ENCODE data around the gene CNOT6. TPM values are rescaled to one million over a fixed set of nuclear protein-coding genes. Genes with fewer than 3 reads are reported as not detected.

The CNOT6 gene
- total and polyA plus RNA-seq, 9 donors: 11.7 to 29.7 (median 23.7) TPM

DNA sequence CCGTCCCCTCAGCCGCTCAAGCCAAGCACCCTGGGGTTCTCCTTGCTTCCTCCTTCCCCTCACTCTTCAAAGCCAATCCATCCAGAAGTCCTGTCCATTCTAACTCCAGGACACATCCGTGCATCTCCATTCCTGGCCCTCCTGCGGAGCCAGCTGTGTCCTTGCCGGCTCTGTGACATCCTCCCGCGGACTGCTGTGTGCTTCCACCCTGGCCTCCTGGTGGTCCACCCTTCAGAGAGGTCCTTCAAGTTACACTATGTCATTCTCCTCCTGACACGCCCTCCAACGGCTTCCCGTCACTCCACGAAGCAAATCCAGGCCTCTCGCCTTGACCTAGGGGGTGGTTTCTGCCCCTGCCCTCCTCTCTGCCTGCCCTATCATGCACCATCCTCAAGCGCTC, 110.1 kb downstream of the CNOT6 start:
- H3K36me3 ChIP-seq (ENCODE audit: control insufficient read depth, insufficient read depth, low read length): no peaks in the 10 kb centered on the region
- H3K4me1 ChIP-seq (ENCODE audit: control insufficient read depth, insufficient read depth, low read length): peaks cover 5% of the 10 kb centered on the region
- no peaks in the 10 kb centered on the region for H3K9me3 ChIP-seq (replicated peaks; ENCODE audit: control insufficient read depth, low read depth, low read length)
- 81% methylated on average over 8 of the region's 13 CpGs for WGBS (ENCODE audit: insufficient coverage)
- H3K27ac ChIP-seq (ENCODE audit: low read length): no peak overlapping the region
- no peak overlapping the region for H3K4me3 ChIP-seq (ENCODE audit: low read length)
- H3K27me3 ChIP-seq (ENCODE audit: control insufficient read depth, insufficient read depth, low read length): no peaks in the 10 kb centered on the region
- DNase-seq: no peak

DNA sequence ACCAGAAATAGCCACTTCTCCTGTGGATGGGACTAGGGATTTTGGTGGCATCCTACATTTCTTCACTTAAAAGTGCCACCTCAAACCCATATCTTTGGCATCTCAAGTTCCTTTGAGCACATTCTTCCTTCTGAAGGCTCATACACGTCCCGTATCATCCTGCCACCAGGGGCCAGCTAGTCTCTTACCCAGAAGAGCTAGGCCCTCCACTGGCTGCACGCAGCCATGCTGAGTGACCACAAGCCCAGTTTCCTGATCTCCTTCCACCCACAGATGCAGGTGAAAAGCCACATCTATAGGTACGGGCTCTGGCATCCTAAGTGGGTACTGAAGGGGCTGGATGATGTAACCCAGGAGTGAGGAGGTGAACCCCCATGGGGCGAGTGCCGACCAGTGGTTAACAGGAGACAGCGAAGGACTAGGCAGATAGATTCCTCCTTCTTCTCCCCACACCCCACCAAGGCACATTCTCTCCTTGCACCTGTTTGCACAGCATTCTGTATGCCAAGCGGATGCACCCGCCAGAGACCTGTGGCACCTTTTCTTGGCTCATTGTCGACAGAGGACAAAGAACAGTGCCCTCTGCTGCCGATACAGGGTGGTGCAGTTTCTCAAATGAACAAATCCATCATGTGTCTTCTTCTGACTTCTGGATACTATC, 111.5 kb downstream of the CNOT6 start:
- DNase-seq: peak; percentile 29
- no peak overlapping the region for H3K4me3 ChIP-seq (ENCODE audit: low read length)
- H3K4me1 ChIP-seq (ENCODE audit: control insufficient read depth, insufficient read depth, low read length): peaks cover 5% of the 10 kb centered on the region
- no peaks in the 10 kb centered on the region for H3K36me3 ChIP-seq (ENCODE audit: control insufficient read depth, insufficient read depth, low read length)
- H3K27me3 ChIP-seq (ENCODE audit: control insufficient read depth, insufficient read depth, low read length): no peaks in the 10 kb centered on the region
- 55% methylated on average over 9 of the region's 11 CpGs for WGBS (ENCODE audit: insufficient coverage)
- H3K9me3 ChIP-seq (replicated peaks; ENCODE audit: control insufficient read depth, low read depth, low read length): no peaks in the 10 kb centered on the region
- no peak overlapping the region for H3K27ac ChIP-seq (ENCODE audit: low read length)

- Histone ChIP-seq H3K9me3 (replicated peaks; ENCODE audit: control insufficient read depth, low read depth, low read length) (no peaks in the 10 kb centered on the region), H3K27me3 (ENCODE audit: control insufficient read depth, insufficient read depth, low read length) (no peaks in the 10 kb centered on the region), H3K36me3 (ENCODE audit: control insufficient read depth, insufficient read depth, low read length) (no peaks in the 10 kb centered on the region), H3K4me1 (ENCODE audit: control insufficient read depth, insufficient read depth, low read length) (peaks cover 5% of the 10 kb centered on the region), H3K4me3 (ENCODE audit: low read length) (no peak overlapping the region), H3K27ac (ENCODE audit: low read length) (no peak overlapping the region)
- DNase-seq: no peak
- WGBS (ENCODE audit: insufficient coverage): 85% methylated on average over 17 of the region's 21 CpGs
Measured at GRCh38 chr5:180606215-180606785, 112.1 kb downstream of the CNOT6 start.

- Histone ChIP-seq H3K27me3 (ENCODE audit: control insufficient read depth, insufficient read depth, low read length) (no peaks in the 10 kb centered on the region), H3K4me3 (ENCODE audit: low read length) (no peak overlapping the region), H3K9me3 (replicated peaks; ENCODE audit: control insufficient read depth, low read depth, low read length) (no peaks in the 10 kb centered on the region), H3K27ac (ENCODE audit: low read length) (no peak overlapping the region), H3K4me1 (ENCODE audit: control insufficient read depth, insufficient read depth, low read length) (peaks cover 2% of the 10 kb centered on the region), H3K36me3 (ENCODE audit: control insufficient read depth, insufficient read depth, low read length) (no peaks in the 10 kb centered on the region)
- DNase-seq: no peak
- WGBS (ENCODE audit: insufficient coverage): 53% methylated on average over 6 of the region's 18 CpGs
Measured at GRCh38 chr5:180607861-180608571, 113.8 kb downstream of the CNOT6 start.

DNA sequence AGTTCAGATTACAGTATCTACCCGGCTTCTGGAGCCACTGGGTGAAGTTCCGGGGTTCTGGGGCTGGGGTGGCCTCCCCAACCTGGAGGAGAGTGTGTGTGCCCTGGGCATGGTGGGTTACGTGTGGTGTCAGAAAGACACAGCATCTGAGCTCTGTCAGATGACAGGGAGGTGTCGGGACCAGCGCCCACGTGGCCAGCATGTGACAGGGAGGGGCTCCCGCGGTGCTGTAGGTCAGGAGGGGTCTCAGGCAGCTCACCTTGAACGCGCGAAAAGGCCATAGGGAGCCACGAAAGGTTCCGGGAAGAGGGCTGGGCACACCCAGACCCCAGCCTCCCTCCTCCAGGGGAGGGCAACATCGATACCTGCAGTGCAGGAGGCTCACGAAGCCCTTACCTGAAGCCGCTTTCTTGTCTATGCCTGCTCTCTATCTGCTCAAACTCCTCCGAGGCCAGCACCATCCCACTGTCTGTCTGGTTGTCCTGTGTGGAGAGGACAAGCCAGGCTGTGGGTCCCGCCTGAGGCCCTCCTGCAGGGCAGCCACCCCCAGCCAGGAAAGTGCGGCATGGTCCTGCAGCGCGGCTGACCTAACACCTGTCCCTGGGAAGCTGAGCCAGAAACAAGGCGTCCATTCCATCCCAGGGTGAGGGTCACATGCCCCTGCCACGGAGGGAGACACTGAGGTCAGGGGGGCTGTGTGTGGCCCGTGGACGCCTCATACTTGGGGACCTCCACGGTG, 114.6 kb downstream of the CNOT6 start:
- H3K27ac ChIP-seq (ENCODE audit: low read length): no peak overlapping the region
- H3K36me3 ChIP-seq (ENCODE audit: control insufficient read depth, insufficient read depth, low read length): no peaks in the 10 kb centered on the region
- 80% methylated on average over 17 of the region's 26 CpGs for WGBS (ENCODE audit: insufficient coverage)
- H3K27me3 ChIP-seq (ENCODE audit: control insufficient read depth, insufficient read depth, low read length): no peaks in the 10 kb centered on the region
- H3K9me3 ChIP-seq (replicated peaks; ENCODE audit: control insufficient read depth, low read depth, low read length): no peaks in the 10 kb centered on the region
- H3K4me3 ChIP-seq (ENCODE audit: low read length): no peak overlapping the region
- DNase-seq: no peak
- H3K4me1 ChIP-seq (ENCODE audit: control insufficient read depth, insufficient read depth, low read length): no peaks in the 10 kb centered on the region

DNA sequence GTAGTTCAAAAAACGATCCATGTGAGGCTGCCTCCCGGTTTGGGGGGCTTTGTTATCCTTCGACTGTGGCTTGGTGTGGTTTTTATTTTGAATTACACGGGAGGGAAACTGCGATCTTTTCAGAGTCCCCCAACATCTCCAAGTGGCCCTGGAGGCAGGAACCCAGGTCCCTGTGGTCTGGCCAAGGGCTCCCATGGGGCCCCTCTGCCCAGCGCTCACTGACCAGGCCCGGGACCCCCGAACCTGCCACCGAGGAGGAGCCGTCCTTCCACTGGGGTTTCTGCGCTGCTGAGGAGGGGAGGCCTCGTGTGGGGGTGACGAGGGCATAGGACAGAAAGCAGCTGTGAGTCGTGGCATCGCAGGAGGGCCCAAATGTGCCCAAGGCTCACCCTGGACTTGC, 115.2 kb downstream of the CNOT6 start:
- no peaks in the 10 kb centered on the region for H3K36me3 ChIP-seq (ENCODE audit: control insufficient read depth, insufficient read depth, low read length)
- 83% methylated on average over 12 of the region's 15 CpGs for WGBS (ENCODE audit: insufficient coverage)
- H3K4me3 ChIP-seq (ENCODE audit: low read length): no peak overlapping the region
- H3K4me1 ChIP-seq (ENCODE audit: control insufficient read depth, insufficient read depth, low read length): no peaks in the 10 kb centered on the region
- no peaks in the 10 kb centered on the region for H3K27me3 ChIP-seq (ENCODE audit: control insufficient read depth, insufficient read depth, low read length)
- no peak for DNase-seq
- no peak overlapping the region for H3K27ac ChIP-seq (ENCODE audit: low read length)
- H3K9me3 ChIP-seq (replicated peaks; ENCODE audit: control insufficient read depth, low read depth, low read length): no peaks in the 10 kb centered on the region

DNA sequence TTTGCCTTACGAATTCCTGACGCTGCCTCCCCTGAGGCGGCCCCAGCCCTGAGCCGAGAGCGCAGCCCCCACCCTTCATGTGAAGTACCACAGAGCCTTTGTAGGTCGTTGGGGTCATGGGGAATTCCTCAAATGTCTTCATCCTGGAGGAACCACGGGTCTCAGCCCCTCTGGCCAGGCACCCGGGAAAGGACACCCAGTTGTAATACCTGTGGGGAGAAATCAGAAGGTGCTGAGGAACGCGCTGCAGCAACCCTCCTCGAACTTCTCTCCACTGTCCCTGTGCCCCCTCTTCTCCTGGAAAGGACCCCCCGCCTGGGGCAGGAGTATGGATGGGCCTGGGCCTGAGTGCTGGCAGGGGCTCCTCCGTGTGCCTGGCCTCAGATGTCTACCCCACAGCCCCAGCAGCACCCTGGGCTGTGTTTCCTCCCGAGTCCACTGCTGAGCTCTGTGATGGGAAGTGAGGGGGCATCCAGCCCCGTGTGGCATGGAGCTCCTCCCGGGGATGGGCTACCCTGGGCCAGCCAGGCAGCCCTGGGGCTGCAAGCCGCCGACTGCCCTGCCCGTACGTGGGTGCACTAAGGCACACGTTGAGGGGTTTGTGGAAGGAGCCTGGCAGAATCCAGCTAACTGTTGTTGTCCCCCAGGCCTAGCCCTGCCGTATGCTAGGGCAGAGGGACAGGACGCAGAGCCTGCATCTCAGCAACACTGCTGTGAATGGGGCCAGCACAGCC, 115.8 kb downstream of the CNOT6 start:
- Histone ChIP-seq H3K27me3 (ENCODE audit: control insufficient read depth, insufficient read depth, low read length) (no peaks in the 10 kb centered on the region), H3K36me3 (ENCODE audit: control insufficient read depth, insufficient read depth, low read length) (no peaks in the 10 kb centered on the region), H3K4me1 (ENCODE audit: control insufficient read depth, insufficient read depth, low read length) (no peaks in the 10 kb centered on the region), H3K4me3 (ENCODE audit: low read length) (no peak overlapping the region), H3K27ac (ENCODE audit: low read length) (no peak overlapping the region), H3K9me3 (replicated peaks; ENCODE audit: control insufficient read depth, low read depth, low read length) (no peaks in the 10 kb centered on the region)
- no peak for DNase-seq
- WGBS (ENCODE audit: insufficient coverage): 70% methylated on average over 13 of the region's 23 CpGs

DNA sequence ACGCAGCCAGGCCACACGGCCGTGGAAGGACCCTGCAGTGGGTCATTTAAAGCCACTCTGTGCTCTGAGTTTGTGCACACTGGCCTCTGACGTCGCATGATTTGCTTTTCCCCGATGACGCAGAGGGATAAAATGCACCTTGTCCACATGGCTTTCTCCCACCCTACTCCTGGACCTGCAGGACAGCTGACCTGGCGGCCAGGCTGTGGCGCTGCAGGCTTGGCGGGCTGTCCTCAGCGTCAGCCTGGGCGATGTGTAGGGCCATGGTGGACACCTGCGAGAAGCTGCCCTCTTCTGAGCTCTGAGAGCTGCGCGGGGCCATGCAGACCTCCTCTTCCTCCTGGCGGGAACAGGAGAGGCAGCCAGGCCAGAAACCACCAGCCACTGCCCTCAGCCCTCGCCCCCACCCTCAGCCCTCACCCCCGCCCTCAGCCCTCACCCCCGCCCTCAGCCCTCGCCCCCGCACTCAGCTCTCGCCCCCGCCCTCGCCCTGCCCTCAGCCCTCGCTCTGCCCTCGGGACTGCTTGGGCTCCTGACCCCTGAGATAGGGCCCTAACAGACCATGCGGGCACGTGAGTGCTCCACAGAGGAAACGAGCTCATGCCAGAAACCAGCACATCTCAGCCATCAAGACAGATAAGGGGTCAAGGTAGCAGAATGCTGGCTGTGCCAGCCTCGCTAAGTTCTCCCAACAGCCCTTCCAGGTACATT, 117.1 kb downstream of the CNOT6 start:
- Histone ChIP-seq H3K27me3 (ENCODE audit: control insufficient read depth, insufficient read depth, low read length) (no peaks in the 10 kb centered on the region), H3K36me3 (ENCODE audit: control insufficient read depth, insufficient read depth, low read length) (no peaks in the 10 kb centered on the region), H3K4me1 (ENCODE audit: control insufficient read depth, insufficient read depth, low read length) (no peaks in the 10 kb centered on the region), H3K4me3 (ENCODE audit: low read length) (no peak overlapping the region), H3K27ac (ENCODE audit: low read length) (no peak overlapping the region), H3K9me3 (replicated peaks; ENCODE audit: control insufficient read depth, low read depth, low read length) (no peaks in the 10 kb centered on the region)
- DNase-seq: no peak
- 85% methylated on average over 23 of the region's 30 CpGs for WGBS (ENCODE audit: insufficient coverage)

DNA sequence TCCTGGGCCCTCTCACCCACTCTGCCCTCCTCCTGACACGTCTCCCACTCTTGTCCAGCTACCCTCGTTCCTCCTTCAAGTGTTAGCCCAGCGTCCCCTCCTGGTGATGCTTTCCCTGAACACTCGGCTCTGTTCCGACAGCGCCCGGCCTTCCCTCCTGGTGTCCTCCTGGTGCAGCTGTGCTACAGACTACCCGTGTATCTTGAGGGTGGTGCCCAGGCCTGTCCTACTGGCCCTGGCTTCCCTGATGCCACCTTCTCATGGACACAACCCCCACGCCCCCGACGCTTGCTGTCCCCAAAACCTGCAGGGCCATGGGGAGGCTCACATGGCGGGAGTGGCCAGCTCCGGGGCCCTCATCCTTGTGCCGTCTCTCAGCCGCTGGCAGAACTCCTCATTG, 118.5 kb downstream of the CNOT6 start:
- no peak overlapping the region for H3K27ac ChIP-seq (ENCODE audit: low read length)
- 75% methylated on average over 9 of the region's 15 CpGs for WGBS (ENCODE audit: insufficient coverage)
- no peak overlapping the region for H3K4me3 ChIP-seq (ENCODE audit: low read length)
- DNase-seq: no peak
- no peaks in the 10 kb centered on the region for H3K9me3 ChIP-seq (replicated peaks; ENCODE audit: control insufficient read depth, low read depth, low read length)
- H3K4me1 ChIP-seq (ENCODE audit: control insufficient read depth, insufficient read depth, low read length): no peaks in the 10 kb centered on the region
- H3K36me3 ChIP-seq (ENCODE audit: control insufficient read depth, insufficient read depth, low read length): no peaks in the 10 kb centered on the region
- peaks cover 4% of the 10 kb centered on the region for H3K27me3 ChIP-seq (ENCODE audit: control insufficient read depth, insufficient read depth, low read length)

Data from muscle of leg (tissue), 11 donors.